ENCODE data around the gene TSPAN13.

TSPAN13 gene

GRCh38 chr7:16812542-16813231, 59.1 kb downstream of the TSPAN13 start:
- DNase-seq (ENCODE audit: low read depth in 2 of 2): no peak

DNA sequence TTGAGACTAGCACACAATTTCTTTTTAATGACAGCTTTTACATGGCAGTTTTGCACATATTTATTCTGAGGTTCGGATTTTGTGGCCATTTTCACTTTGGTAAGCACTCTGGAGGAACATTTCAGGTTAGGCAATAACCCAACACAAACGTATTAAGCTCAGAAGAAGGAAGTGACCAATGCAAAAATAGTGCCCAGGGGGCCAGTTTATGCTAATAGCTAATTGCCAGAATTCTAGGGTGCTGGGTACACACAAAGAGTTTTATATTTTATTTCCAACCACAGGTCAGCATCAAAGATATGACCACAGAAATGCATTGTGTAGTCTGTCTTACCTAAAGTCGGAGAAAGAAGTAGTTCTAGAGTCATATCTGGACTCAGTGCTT, 59.7 kb downstream of the TSPAN13 start:
- no peak for DNase-seq (ENCODE audit: low read depth in 2 of 2)

DNA sequence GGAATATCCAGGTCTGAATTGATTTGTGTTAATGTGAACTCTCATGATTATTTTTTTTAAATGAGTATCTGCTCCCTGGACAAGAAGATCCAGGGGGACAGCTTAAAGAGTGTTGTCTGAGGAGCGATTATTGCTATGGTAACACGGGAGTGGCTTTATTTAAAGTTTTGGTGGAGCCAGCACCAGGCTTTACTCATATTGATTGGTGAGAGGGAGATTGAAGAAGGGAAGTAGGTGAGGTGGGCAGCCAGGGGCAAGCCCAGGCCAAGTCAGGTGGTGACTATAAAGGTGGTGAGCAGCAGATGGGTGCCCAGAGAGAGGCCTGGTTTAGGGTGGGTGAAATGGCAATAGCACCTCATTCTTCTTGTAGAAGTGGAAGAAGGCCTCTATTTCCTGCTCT, 61.4 kb downstream of the TSPAN13 start:
- no peak for DNase-seq (ENCODE audit: low read depth in 2 of 2)

GRCh38 chr7:16816824-16817223, 63.3 kb downstream of the TSPAN13 start:
- no peak for DNase-seq (ENCODE audit: low read depth in 2 of 2)

DNA sequence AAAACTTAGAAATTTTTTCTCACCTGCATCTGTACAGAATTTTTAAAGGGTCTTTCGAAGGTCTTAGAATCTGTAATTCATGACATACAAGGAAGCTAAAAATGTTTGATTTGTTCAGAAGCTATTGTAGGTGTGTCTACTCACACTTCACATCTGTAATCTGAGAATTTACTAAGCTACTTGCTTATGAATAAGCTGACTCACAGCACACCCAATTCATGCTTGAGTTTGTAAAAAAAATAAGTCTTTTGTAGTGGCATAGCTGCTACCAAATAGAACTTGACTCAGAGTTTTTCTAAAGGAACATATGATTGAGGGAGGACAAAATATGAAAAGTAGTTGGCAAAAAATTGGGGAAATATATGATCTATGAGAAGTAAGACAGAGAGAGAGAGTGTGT, 64.0 kb downstream of the TSPAN13 start:
- no peak for DNase-seq (ENCODE audit: low read depth in 2 of 2)

GRCh38 chr7:16818732-16819131, 65.2 kb downstream of the TSPAN13 start:
- DNase-seq (ENCODE audit: low read depth in 2 of 2): no peak

DNA sequence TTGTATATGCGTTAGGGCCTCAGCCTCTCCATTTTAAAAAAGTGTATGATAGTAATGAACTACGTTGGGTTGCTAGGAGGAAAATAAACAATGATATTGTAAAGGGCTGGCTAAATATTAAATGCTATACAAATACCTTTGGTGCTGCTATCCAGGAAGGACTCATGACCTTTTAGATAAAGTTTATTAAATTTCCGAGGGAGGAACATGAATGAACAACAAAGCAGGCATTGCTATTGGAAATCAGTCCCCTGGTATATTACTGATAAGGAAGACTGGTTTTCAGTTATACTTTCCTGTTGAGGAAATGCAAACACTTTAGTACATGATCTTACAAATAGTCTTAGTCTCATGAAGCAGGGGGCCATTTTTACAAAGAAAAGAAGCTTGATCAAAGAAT, 68.5 kb downstream of the TSPAN13 start:
- DNase-seq (ENCODE audit: low read depth in 2 of 2): no peak

DNA sequence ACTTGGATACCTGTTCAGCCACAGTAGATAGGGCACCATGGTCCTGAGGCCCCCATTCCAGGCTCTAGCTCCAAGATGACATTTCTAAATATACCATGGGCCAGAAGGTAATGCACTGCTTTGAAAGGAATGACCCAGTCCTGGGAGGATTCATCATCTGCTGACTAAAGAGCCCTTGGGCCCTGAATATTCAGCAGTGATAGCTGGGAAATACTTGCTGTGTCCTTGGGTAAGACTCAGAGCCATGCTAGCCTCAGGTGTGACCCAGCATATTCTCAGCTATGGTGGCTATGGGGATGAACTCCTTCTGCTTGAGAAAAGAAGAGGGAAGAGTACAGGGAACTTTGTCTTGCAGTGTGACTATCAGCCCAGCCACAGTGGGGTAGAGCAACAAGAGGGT, 72.5 kb downstream of the TSPAN13 start:
- no peak for DNase-seq (ENCODE audit: low read depth in 2 of 2)

- no peak for DNase-seq (ENCODE audit: low read depth in 2 of 2)
Observed at GRCh38 chr7:16833373-16833772, 79.8 kb downstream of the TSPAN13 start.
